Measurements from ENCODE around the gene BRIP1.

GRCh38 chr17:61728297-61728836, 135.0 kb downstream of the BRIP1 start:
- TF ChIP-seq, protein P1, sequence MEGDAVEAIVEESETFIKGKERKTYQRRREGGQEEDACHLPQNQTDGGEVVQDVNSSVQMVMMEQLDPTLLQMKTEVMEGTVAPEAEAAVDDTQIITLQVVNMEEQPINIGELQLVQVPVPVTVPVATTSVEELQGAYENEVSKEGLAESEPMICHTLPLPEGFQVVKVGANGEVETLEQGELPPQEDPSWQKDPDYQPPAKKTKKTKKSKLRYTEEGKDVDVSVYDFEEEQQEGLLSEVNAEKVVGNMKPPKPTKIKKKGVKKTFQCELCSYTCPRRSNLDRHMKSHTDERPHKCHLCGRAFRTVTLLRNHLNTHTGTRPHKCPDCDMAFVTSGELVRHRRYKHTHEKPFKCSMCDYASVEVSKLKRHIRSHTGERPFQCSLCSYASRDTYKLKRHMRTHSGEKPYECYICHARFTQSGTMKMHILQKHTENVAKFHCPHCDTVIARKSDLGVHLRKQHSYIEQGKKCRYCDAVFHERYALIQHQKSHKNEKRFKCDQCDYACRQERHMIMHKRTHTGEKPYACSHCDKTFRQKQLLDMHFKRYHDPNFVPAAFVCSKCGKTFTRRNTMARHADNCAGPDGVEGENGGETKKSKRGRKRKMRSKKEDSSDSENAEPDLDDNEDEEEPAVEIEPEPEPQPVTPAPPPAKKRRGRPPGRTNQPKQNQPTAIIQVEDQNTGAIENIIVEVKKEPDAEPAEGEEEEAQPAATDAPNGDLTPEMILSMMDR (IDR thresholded peaks at IDR 0.05) = no peak
- no peak for TF ChIP-seq POLR2AphosphoS5 (IDR thresholded peaks at IDR 0.05; ENCODE audit: low read depth, low read length)
- TF ChIP-seq, protein P2, sequence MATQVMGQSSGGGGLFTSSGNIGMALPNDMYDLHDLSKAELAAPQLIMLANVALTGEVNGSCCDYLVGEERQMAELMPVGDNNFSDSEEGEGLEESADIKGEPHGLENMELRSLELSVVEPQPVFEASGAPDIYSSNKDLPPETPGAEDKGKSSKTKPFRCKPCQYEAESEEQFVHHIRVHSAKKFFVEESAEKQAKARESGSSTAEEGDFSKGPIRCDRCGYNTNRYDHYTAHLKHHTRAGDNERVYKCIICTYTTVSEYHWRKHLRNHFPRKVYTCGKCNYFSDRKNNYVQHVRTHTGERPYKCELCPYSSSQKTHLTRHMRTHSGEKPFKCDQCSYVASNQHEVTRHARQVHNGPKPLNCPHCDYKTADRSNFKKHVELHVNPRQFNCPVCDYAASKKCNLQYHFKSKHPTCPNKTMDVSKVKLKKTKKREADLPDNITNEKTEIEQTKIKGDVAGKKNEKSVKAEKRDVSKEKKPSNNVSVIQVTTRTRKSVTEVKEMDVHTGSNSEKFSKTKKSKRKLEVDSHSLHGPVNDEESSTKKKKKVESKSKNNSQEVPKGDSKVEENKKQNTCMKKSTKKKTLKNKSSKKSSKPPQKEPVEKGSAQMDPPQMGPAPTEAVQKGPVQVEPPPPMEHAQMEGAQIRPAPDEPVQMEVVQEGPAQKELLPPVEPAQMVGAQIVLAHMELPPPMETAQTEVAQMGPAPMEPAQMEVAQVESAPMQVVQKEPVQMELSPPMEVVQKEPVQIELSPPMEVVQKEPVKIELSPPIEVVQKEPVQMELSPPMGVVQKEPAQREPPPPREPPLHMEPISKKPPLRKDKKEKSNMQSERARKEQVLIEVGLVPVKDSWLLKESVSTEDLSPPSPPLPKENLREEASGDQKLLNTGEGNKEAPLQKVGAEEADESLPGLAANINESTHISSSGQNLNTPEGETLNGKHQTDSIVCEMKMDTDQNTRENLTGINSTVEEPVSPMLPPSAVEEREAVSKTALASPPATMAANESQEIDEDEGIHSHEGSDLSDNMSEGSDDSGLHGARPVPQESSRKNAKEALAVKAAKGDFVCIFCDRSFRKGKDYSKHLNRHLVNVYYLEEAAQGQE (IDR thresholded peaks at IDR 0.05; ENCODE audit: insufficient read depth in 1 of 2, low read depth in 2 of 2, low read length in 1 of 2) = no peak
- TF ChIP-seq TCF7L2 (IDR thresholded peaks at IDR 0.05; ENCODE audit: low read depth, low read length) = no peak
- no peak for TF ChIP-seq SIN3A (IDR thresholded peaks at IDR 0.05; ENCODE audit: borderline replicate concordance, insufficient read depth, low read depth, low read length)
